Prostate gland (tissue), 2 donors: ENCODE results near the gene PRLHR. TPM values are rescaled to one million over a fixed set of nuclear protein-coding genes. Genes with fewer than 3 reads are reported as not detected.

Experiments used
- DNase-seq: peaks from one replicate; pipeline ENCODE4 v3.0.0-alpha.2; 2019; ENCODE audit warnings: low spot score
- H3K27ac ChIP-seq, 2 donors: fragments of 200-600 bp; sonication (generic); 2 replicates each; pipeline ENCODE4 v1.5.1; 2017 to 2019
- H3K27me3 ChIP-seq: fragments of 200-600 bp; sonication (generic); replicated peaks from 2 replicates; pipeline ENCODE4 v1.5.1; 2019; ENCODE audit not compliant: insufficient read depth
- H3K36me3 ChIP-seq, 2 donors: fragments of 200-600 bp; sonication (generic); 1 replicate in 1 of 2; 2 replicates in 1 of 2; pipeline versions ENCODE4 v1.5.1 to v1.8.1; 2017 to 2019
- H3K4me1 ChIP-seq: fragments of 200-600 bp; sonication (generic); replicated peaks from 2 replicates; pipeline ENCODE4 v1.5.1; 2019
- H3K4me3 ChIP-seq, 2 donors: fragments of 200-600 bp; sonication (generic); 2 replicates each; pipeline ENCODE4 v1.5.1; 2017 to 2019
- H3K9me3 ChIP-seq: fragments of 200-600 bp; sonication (generic); 2 replicates; pipeline ENCODE4 v1.5.1; 2017
- CTCF ChIP-seq, 4 experiments: fragments of 200-600 bp in 2 of 4; fragments of 450-650 bp in 2 of 4; sonication (generic) in 2 of 4; IDR thresholded peaks; 1 replicate in 3 of 4; 2 replicates in 1 of 4; pipeline ENCODE4 v1.5.1; 2016 to 2019; ENCODE audit warnings: antibody characterized with exemption in 4 of 4, mild to moderate bottlenecking in 2 of 4, moderate library complexity in 2 of 4
- POLR2A ChIP-seq: fragments of 450-650 bp; IDR thresholded peaks from one replicate; pipeline ENCODE4 v1.6.1; 2016; ENCODE audit warnings: antibody characterized with exemption, mild to moderate bottlenecking
- POLR2AphosphoS5 ChIP-seq: sonication (generic); formaldehyde crosslinking; IDR thresholded peaks from one replicate; pipeline ENCODE4 v1.6.1; 2017; ENCODE audit warnings: antibody characterized with exemption
- WGBS: methylation state at CpG from one replicate; pipeline ENCODE4 v1.1.5; 2018; 5-methylcytosine and 5-hydroxymethylcytosine counted together
- intact Hi-C: fragments of 100-400 bp; cut with DNase I; formaldehyde crosslinking; loops from one replicate; pipeline ENCODE4 v1.14.2; 2022
- total RNA-seq, 2 donors: library from RNA; depleted of rRNA; stranded (reverse); fragments of >200 nt; gene quantifications; one replicate each; pipeline ENCODE4 v1.1.0, GENCODE V29; 2016

PRLHR gene
- total RNA-seq, 2 donors from 2014 or later: not detected

GRCh38 chr10:118566911-118567310, 28.5 kb downstream of the PRLHR start:
- intact Hi-C loops: loop anchor here (2.0 to 5.0 kb wide), 2 partner anchors 154 to 235 kb away; no protein-coding TSS in a partner anchor
- no peaks in the 10 kb centered on the region for H3K9me3 ChIP-seq
- no peaks in the 10 kb centered on the region for H3K4me1 ChIP-seq
- TF ChIP-seq CTCF (IDR thresholded peaks at IDR 0.05) (no peak), POLR2AphosphoS5 (no peak), POLR2A (no peak)
- H3K4me3 ChIP-seq: no peak overlapping the region
- WGBS: 89% methylated on average over 8 of the region's 8 CpGs
- no peaks in the 10 kb centered on the region for H3K36me3 ChIP-seq
- H3K27me3 ChIP-seq: no peaks in the 10 kb centered on the region
- DNase-seq: no peak
- no peak overlapping the region for H3K27ac ChIP-seq

DNA sequence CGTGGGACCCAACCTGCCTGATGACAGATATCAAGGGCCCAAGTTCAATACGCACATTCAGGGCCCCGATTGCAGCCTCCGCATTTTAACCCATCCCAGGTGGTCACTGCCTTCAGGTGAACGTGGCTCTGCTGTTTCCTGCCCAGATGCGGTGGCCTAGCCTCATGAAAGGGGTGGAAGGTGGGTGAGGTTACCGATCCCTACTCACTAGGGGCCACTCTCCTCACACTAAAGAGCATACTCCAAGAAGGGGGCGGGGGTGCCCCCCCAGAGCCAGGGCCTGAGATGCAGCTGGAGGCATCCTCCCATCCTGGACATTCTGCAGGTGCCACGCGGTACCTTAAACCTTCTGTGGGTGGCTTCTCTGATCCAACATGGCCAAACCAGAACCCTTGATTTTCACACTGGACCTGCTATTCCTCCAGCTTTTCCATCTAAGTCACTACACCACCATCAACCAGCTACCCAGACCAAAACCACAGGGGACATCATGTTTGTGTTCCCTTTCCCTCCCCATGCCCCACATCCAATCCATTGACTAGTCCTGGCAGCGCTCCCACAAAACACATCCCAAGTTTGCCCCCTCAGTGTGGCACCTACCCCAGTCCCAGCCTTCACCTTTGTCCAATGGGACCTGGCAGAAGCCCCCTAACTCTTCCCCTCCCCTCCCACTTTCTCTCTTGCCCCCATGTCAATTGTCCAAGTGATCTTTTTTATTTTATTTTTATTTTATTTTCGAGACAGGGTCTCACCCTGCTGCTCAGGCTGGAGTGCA, 30.0 kb downstream of the PRLHR start:
- intact Hi-C loops: loop anchor here (2.0 to 5.0 kb wide), 2 partner anchors 155 to 237 kb away; no protein-coding TSS in a partner anchor
- Histone ChIP-seq H3K27me3 (no peaks in the 10 kb centered on the region), H3K27ac (no peak overlapping the region), H3K36me3 (no peaks in the 10 kb centered on the region), H3K9me3 (no peaks in the 10 kb centered on the region), H3K4me3 (no peak overlapping the region), H3K4me1 (no peaks in the 10 kb centered on the region)
- DNase-seq: no peak
- no peak for TF ChIP-seq POLR2AphosphoS5
- WGBS: 89% methylated on average over 12 of the region's 12 CpGs

DNA sequence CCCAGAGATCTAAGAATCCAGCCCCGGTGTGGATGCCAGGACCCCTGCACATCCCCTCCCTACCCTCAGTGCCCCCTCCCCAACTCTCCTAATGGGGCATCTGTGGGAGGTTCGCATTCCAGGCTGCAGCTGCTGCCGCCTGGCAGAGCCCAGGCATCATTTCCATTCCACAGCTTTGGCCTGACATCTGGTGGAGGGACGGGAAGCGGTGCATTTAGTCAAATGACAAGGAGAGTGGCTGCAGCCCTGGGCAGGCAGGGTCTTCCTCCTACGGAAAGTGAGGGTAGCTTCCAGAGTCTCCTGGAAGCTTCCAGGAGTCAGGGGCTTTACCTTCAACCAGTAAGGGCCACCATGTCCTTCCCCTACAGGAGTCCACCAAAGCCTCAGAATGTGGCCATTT, 30.8 kb downstream of the PRLHR start:
- intact Hi-C loops: loop anchor here (5.0 kb wide), 1 partner anchor 238 kb away; no protein-coding TSS in a partner anchor
- WGBS: 26% methylated on average over 6 of the region's 6 CpGs
- DNase-seq: no peak

DNA sequence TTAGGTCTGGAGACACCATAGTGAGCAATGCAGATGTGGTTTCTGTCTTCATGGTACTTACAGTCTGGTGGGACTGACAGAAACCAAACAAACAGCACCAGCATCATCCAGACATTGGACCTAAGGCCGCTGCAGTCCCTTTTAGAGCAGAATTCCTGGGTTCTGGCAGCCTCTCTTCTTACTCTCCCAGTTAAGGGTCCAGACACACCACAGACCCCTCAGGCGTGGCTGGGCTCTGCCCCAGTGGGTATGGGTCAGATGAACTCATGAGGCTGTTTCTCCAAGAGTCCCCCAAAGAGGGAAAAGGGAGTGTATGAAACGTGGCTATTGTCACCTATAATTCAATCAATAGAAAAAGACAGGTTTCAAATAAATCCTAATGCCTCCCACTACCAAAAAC, 31.3 kb downstream of the PRLHR start:
- intact Hi-C loops: no loop called here
- no peak overlapping the region for H3K27ac ChIP-seq
- no peak overlapping the region for H3K4me3 ChIP-seq
- DNase-seq: no peak
- WGBS: 82% methylated on average over 3 of the region's 3 CpGs
- TF ChIP-seq CTCF (IDR thresholded peaks at IDR 0.05): no peak
- TF ChIP-seq POLR2A: no peak
- no peak for TF ChIP-seq POLR2AphosphoS5
- no peaks in the 10 kb centered on the region for H3K4me1 ChIP-seq
- H3K36me3 ChIP-seq: no peaks in the 10 kb centered on the region
- no peaks in the 10 kb centered on the region for H3K27me3 ChIP-seq
- H3K9me3 ChIP-seq: no peaks in the 10 kb centered on the region

More for the DNA sequence above, 30.8 kb downstream of the PRLHR start:
- no peaks in the 10 kb centered on the region for H3K4me1 ChIP-seq
- H3K4me3 ChIP-seq: no peak overlapping the region
- TF ChIP-seq POLR2A (no peak), POLR2AphosphoS5 (no peak), CTCF (IDR thresholded peaks at IDR 0.05) (no peak)
- H3K27me3 ChIP-seq: no peaks in the 10 kb centered on the region
- H3K36me3 ChIP-seq: no peaks in the 10 kb centered on the region
- no peak overlapping the region for H3K27ac ChIP-seq
- H3K9me3 ChIP-seq: no peaks in the 10 kb centered on the region

GRCh38 chr10:118563373-118563890, 32.0 kb downstream of the PRLHR start:
- TF ChIP-seq POLR2AphosphoS5 (no peak), CTCF (IDR thresholded peaks at IDR 0.05) (no peak), POLR2A (no peak)
- Histone ChIP-seq H3K4me1 (no peaks in the 10 kb centered on the region), H3K9me3 (no peaks in the 10 kb centered on the region), H3K27ac (no peak overlapping the region), H3K4me3 (no peak overlapping the region), H3K36me3 (no peaks in the 10 kb centered on the region), H3K27me3 (no peaks in the 10 kb centered on the region)
- intact Hi-C loops: no loop called here
- no peak for DNase-seq
- 68% methylated on average over 3 of the region's 3 CpGs for WGBS
